Activated T-cell treated with anti-CD3 and anti-CD28 coated beads, Interleukin-2, amount 50 U/mL, for 72 hours (primary cell): ENCODE data around the gene PPP1R3E. TPM values are rescaled to one million over a fixed set of nuclear protein-coding genes. Genes with fewer than 3 reads are reported as not detected.
A peak's percentile ranks its signal among the peaks of the same experiment; 100 is the strongest.

Experiments used
- ATAC-seq, 2 donors: fragments of 150-1000 bp; cut with Tn5 transposase; replicated peaks in 1 of 2; 2 replicates each; pipeline ENCODE4 v1.10.0; 2021; ENCODE audit warnings: moderate library complexity in 2 of 2, mild to moderate bottlenecking in 1 of 2
- DNase-seq, 2 donors: peaks; one replicate each; pipeline ENCODE4 v3.0.0; 2021 to 2022; ENCODE audit warnings: mixed read lengths in 1 of 2
- H3K27ac Mint-ChIP-seq: one replicate; pipeline ENCODE4 v1.8.0; 2022; ENCODE audit warnings: mild to moderate bottlenecking, moderate library complexity, mixed read lengths
- H3K27me3 Mint-ChIP-seq: one replicate; pipeline ENCODE4 v1.8.0; 2022; ENCODE audit warnings: low read depth, mixed read lengths
- H3K36me3 Mint-ChIP-seq, 2 donors: one replicate each; pipeline ENCODE4 v1.8.0; 2022; ENCODE audit warnings: mixed read lengths in 2 of 2, mild to moderate bottlenecking in 1 of 2; ENCODE audit not compliant: insufficient read depth in 2 of 2
- H3K4me1 Mint-ChIP-seq: one replicate; pipeline ENCODE4 v1.8.0; 2022; ENCODE audit warnings: low read depth, mixed read lengths
- H3K4me3 Mint-ChIP-seq, 2 donors: one replicate each; pipeline ENCODE4 v1.8.0; 2022; ENCODE audit warnings: mild to moderate bottlenecking in 2 of 2, mixed read lengths in 2 of 2, moderate library complexity in 2 of 2
- H3K9me3 Mint-ChIP-seq, 2 donors: one replicate each; pipeline ENCODE4 v1.8.0; 2022; ENCODE audit warnings: mixed read lengths in 2 of 2
- total RNA-seq, 2 donors: library from RNA; stranded (reverse); gene quantifications; one replicate each; pipeline ENCODE4 v1.2.3, GENCODE V29; 2022

Gene PPP1R3E
- total RNA-seq, 2 donors from 2014 or later, result 30.2 to 37.4 TPM

- Mint-ChIP-seq H3K36me3 (peaks cover 0 to 3% of the 10 kb centered on the region in 2 donors), H3K4me1 (peaks cover 12% of the 10 kb centered on the region), H3K27ac (no peak overlapping the region), H3K9me3 (peaks cover 0 to 2% of the 10 kb centered on the region in 2 donors), H3K27me3 (no peaks in the 10 kb centered on the region), H3K4me3 (no peak overlapping the region)
- ATAC-seq (no peak), DNase-seq (no peak)
Observed at GRCh38 chr14:23316300-23316699, 13.6 kb upstream of the PPP1R3E start.

- no peak for ATAC-seq
- Mint-ChIP-seq H3K27ac (no peak overlapping the region), H3K9me3 (no peaks in the 10 kb centered on the region), H3K4me3 (no peak overlapping the region), H3K27me3 (peaks cover 19% of the 10 kb centered on the region), H3K36me3 (no peaks in the 10 kb centered on the region), H3K4me1 (peaks cover 16% of the 10 kb centered on the region)
- DNase-seq, result no peak
Observed at GRCh38 chr14:23310546-23310945, 7.9 kb upstream of the PPP1R3E start.

- peaks cover 29% of the 10 kb centered on the region for H3K27me3 Mint-ChIP-seq
- no peak for ATAC-seq
- no peak overlapping the region for H3K27ac Mint-ChIP-seq
- H3K4me3 Mint-ChIP-seq, result no peak overlapping the region
- H3K4me1 Mint-ChIP-seq, result peaks cover 16% of the 10 kb centered on the region
- no peak for DNase-seq
- no peaks in the 10 kb centered on the region for H3K36me3 Mint-ChIP-seq
- no peaks in the 10 kb centered on the region for H3K9me3 Mint-ChIP-seq
Observed at GRCh38 chr14:23308721-23309445, 6.2 kb upstream of the PPP1R3E start.

GRCh38 chr14:23307687-23308644 is 5.3 kb upstream of the PPP1R3E start:
- peaks cover 19% of the 10 kb centered on the region for H3K4me1 Mint-ChIP-seq
- H3K27ac Mint-ChIP-seq, result no peak overlapping the region

GRCh38 chr14:23307146-23307530 is 4.5 kb upstream of the PPP1R3E start:
- ATAC-seq (no peak), DNase-seq (no peak)
- H3K4me1 Mint-ChIP-seq, result peaks cover 24% of the 10 kb centered on the region
- no peaks in the 10 kb centered on the region for H3K9me3 Mint-ChIP-seq
- H3K36me3 Mint-ChIP-seq, result peaks cover 0 to 1% of the 10 kb centered on the region in 2 donors
- H3K27ac Mint-ChIP-seq, result no peak overlapping the region
- peaks cover 29% of the 10 kb centered on the region for H3K27me3 Mint-ChIP-seq
- H3K4me3 Mint-ChIP-seq, result peak overlapping the region; percentile 40 to 68

More at GRCh38 chr14:23307687-23308644, 5.3 kb upstream of the PPP1R3E start:
- no peak for DNase-seq
- ATAC-seq, result no peak
- Mint-ChIP-seq H3K9me3 (no peaks in the 10 kb centered on the region), H3K27me3 (peaks cover 29% of the 10 kb centered on the region), H3K4me3 (peak overlapping the region in 1 of 2 donors; percentile 12), H3K36me3 (no peaks in the 10 kb centered on the region)

DNA sequence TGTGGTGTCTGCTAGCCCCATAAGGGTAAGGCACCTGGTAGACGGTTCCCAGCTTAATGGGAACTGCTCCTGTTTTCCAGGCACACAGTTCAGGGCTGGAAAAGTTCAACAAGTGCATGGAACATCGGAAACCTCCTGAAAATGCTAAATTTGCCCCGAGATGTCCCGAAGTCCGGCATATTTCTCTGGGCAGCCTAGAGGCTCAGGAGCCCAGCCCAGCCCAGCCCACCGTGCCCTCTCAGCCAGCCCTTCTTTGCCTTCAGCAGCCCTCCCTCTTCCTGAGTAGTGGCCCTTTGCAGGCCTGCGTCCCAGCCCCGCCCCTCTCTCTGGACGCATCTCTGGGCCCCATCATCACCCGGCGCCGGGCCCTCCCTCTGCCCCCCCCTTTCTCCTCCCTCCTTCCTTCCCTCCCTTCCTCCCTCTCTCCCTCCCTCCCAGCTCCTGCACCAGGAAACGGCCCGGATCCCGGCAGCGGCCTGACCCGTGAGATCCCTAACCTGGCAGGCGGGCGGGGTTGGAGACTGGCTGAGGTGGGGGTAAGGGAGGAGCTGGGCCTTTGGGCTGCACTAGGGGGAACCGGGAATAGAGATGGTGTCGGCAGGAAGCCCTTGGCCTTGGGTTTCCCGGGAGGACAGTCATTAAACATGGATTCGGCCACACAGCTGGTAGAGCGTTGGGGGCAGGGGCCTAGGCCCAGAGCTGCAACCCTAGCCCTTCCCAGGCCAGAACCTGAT is 3.9 kb upstream of the PPP1R3E start, which contains the start of gene BCL2L2:
Gene BCL2L2 (plus strand): TSS at position 422 of the 734 bp plus-strand sequence. CDS start 935 bp downstream, outside the sequence.
- no peaks in the 10 kb centered on the region for H3K9me3 Mint-ChIP-seq
- ATAC-seq (no peak), DNase-seq (peak in 1 of 2 donors; percentile 26)

DNA sequence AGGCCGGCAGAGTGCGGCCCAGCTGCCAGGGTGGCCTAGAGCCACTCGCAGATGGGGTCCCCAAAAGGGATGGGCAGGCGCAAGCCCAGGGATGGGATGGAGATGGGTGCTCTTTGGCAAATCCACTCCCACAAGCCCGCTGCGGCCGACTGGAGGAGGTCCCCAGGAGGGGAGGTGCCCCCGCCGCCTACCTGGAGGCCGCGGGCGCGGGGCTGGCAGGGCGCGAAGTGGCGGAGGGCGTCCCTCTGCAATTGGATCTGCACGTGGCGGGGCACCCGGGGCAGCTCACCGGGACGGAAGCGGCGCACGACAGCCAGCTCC is 730 bp downstream of the PPP1R3E start:
- peak overlapping the region; percentile 91 to 100 for H3K4me3 Mint-ChIP-seq
- peak; percentile 29 to 33 for ATAC-seq
- no peak for DNase-seq

More for the DNA sequence above, 3.9 kb upstream of the PPP1R3E start, which contains the start of gene BCL2L2:
- Mint-ChIP-seq H3K4me3 (peak within 1 kb of the TSS; percentile 40 to 68), H3K36me3 (peaks cover 0 to 1% of the 10 kb centered on the region in 2 donors), H3K4me1 (peaks cover 24% of the 10 kb centered on the region), H3K27me3 (peaks cover 29% of the 10 kb centered on the region), H3K27ac (no peak within 1 kb of the TSS)

GRCh38 chr14:23301288-23301968 is 1.2 kb downstream of the PPP1R3E start:
- DNase-seq (peak; percentile 98 to 99), ATAC-seq (peak; percentile 83 to 85)
- H3K9me3 Mint-ChIP-seq, result no peaks in the 10 kb centered on the region
- H3K27ac Mint-ChIP-seq, result peak overlapping the region; percentile 98
- peaks cover 18% of the 10 kb centered on the region for H3K27me3 Mint-ChIP-seq
- peaks cover 1% of the 10 kb centered on the region in 2 donors for H3K36me3 Mint-ChIP-seq
- H3K4me1 Mint-ChIP-seq, result peaks cover 26% of the 10 kb centered on the region
- H3K4me3 Mint-ChIP-seq, result peak overlapping the region; percentile 93 to 100

More for the DNA sequence above, 730 bp downstream of the PPP1R3E start:
- Mint-ChIP-seq H3K4me1 (peaks cover 28% of the 10 kb centered on the region), H3K27ac (peak overlapping the region; percentile 93), H3K36me3 (peaks cover 1% of the 10 kb centered on the region in 2 donors), H3K9me3 (no peaks in the 10 kb centered on the region), H3K27me3 (peaks cover 20% of the 10 kb centered on the region)

- H3K4me3 Mint-ChIP-seq, result peak overlapping the region; percentile 93 to 97
- DNase-seq (peak in 1 of 2 donors; percentile 20), ATAC-seq (no peak)
- H3K9me3 Mint-ChIP-seq, result no peaks in the 10 kb centered on the region
- H3K27ac Mint-ChIP-seq, result peak overlapping the region; percentile 98
- peaks cover 12% of the 10 kb centered on the region for H3K27me3 Mint-ChIP-seq
- peaks cover 22% of the 10 kb centered on the region for H3K4me1 Mint-ChIP-seq
- peaks cover 1% of the 10 kb centered on the region in 2 donors for H3K36me3 Mint-ChIP-seq
Observed at GRCh38 chr14:23300687-23301223, 1.9 kb downstream of the PPP1R3E start.

DNA sequence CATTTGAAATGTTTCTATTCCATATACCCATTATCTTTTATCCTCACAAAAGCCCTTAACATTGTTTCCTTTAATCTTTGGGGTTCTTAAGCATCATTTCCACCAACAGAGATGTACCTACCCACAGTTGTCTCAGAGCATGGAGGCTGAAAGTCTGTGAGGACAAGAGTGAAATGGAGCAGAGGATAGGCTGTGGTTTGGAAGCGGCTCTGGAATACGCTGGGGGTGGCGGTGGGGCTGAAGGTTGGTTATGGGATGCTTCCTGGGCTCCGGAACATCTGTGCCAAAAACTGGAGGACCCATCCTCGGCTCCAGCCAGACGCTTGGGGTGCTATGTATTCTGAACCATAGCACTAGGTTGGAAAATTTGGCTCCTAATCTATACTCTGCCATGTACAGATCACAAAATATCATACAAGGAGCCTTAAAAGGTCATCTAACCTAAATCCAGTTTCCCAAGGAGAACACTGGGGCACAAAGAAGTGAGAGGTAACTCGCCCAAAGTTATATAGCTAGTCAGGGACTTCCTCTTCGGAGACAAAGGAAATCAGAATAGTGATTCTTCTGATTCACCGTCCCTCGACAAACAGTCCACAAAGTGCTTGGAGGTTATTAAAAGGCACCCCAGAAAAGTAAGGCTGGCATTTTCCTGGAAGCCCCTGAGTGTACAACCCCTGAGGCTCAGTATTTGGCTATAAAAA is 2.5 kb downstream of the PPP1R3E start:
- H3K27me3 Mint-ChIP-seq, result peaks cover 6% of the 10 kb centered on the region
- H3K36me3 Mint-ChIP-seq, result peaks cover 1% of the 10 kb centered on the region in 2 donors
- DNase-seq (no peak), ATAC-seq (no peak)
- H3K4me1 Mint-ChIP-seq, result peaks cover 27% of the 10 kb centered on the region
- H3K4me3 Mint-ChIP-seq, result peak overlapping the region; percentile 93 to 97
- H3K27ac Mint-ChIP-seq, result peak overlapping the region; percentile 98
- no peaks in the 10 kb centered on the region for H3K9me3 Mint-ChIP-seq

DNA sequence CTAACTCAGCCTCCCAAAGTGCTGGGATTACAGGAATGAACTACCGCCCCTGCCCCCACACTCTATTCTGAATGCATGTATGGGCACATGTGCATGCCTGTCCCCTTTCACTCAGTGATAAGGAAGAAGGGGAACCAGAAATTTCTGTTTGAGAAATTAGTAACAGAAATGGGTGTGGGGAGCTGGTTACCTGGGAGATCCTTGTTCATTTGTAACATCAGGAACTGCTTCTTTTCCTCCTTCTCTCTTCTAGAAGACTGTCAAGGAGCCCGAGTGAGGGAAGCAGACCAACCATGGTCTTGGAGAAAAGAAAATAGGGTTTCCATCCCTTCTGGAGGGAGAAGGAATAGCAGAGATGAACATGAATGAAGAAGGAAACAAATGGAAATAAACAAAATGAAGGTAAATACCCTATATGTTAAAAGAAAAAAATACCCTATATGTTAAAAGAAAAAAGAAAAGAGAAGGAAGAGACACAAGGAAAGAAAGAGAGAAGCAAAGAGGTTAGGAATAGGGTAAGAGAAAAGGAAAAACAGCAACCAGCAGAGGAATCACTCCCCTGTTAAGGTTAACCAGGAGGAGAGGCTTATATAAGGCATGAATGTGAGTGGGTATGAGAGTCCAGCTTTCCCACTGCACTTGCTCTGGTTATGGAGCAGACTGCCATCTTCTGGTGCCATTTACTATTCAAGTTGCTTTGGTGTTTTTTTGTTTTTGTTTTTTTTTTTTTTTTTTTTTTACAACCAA is 3.3 kb downstream of the PPP1R3E start:
- ATAC-seq, result no peak
- Mint-ChIP-seq H3K4me3 (peak overlapping the region in 1 of 2 donors; percentile 93), H3K27ac (peak overlapping the region; percentile 79), H3K36me3 (peaks cover 1% of the 10 kb centered on the region in 2 donors), H3K27me3 (no peaks in the 10 kb centered on the region), H3K4me1 (peaks cover 33% of the 10 kb centered on the region), H3K9me3 (no peaks in the 10 kb centered on the region)
- no peak for DNase-seq
